Stimulated activated CD4-positive, alpha-beta T cell treated with anti-CD3 and anti-CD28 coated beads, Interleukin-12 subunit alpha, Interleukin-12 subunit beta, amount 100 ng/mL, for 4 hours (primary cell): ENCODE measurements around the gene DCD.
"Not testable (repeated sequence)": the region's sequence is repeated elsewhere in the genome, so short reads cannot be mapped to it uniquely, and the experiment has no call there.

ENCODE experiments used
- DNase-seq: peaks from one replicate; pipeline ENCODE4 v3.0.0-alpha.2; 2020

Gene DCD

DNA sequence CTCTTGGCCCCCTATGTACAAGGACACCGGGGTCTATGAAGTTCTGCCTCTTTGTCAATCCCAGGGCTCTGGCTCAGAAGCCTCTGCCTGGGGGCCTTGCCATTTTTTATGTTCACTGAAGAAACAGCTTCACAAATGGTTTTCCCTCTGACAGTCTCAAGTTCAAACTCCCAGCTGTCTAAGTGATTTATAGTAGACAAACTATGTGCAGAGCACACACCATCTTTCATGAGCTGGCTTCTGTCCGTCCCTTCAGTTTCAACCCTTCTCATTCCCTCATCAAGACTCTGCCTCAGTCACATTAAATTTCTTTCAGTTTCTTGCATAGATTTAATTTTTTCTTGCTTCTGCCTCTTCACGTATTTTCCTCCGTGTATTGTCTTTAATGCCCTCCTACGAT, 2.7 kb upstream of the DCD start:
- DNase-seq: no peak

DNA sequence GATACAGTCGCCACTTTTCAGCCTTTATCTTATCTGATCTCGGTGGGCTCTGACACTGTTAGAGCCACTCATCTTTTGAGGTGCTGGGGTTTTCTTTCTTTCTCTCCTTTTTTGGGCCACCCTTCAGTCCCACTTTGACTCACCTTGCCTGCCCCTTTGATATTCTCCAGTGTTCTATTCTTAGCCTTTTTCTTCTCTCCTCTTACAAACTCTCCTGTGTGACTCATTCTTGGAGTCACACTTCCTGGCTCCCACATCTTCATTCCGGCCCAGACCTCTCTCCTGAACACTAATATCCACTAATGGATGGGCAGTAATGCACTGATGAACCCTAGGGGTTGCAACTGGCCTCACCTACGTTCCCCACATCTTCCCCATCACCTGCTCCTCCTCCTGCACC, 2.2 kb upstream of the DCD start:
- DNase-seq: no peak

DNA sequence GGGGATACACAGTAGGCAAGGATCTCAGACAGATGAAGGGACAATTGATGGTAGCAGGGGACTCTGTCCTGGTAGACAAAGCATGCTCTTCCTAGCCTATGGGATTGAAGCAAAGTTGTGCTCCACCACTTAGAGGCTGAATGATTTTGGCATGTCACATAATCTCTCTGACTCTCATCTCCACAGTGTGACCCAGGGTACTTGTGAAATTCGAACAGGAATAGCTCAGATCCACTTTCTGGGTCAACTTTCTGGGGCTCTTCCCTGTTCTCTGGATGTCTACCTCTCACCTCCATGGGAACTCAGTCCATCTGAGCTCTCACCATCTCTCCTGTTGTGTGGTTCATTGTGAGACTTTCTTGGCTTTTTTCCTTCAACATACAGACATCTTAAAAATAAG, 1.7 kb upstream of the DCD start:
- DNase-seq: no peak

DNA sequence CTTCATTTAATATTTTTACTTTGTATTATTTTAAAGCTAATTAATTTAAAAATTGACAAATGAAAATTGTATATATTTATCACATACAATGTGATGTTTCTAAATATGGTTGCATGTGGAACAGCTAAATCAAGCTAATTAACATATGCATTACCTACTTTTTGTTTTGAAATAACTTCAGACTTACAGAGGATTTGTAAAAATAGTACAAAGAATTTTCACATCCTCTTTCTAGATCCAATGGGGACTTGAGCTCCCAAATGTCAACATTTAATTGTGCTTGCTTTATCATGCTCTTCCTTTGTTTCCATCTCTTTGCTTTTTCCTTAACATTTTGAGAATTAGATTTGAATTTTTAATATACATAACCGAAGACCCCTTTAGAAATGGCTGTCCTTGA, 6.6 kb downstream of the DCD start:
- DNase-seq: no peak

DNA sequence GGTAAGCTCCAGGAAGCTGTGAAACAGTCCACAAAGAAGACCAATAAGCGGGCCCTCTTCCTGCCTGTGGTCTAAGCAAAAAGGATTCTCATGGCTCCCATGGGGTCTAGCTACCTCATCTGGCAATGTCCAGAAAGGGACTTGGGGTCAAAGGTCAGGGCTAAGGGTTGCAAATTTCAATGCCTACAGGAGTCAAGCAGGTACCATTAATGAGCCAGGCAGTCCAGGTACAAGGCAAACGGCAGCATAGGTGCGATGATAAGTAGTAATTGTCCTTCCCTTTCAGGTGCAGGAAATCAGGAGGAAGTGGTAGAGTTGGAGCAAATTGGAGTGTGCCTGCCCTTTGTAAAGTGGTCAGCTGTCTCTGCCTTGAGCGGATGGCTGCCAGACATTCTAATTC, 7.1 kb downstream of the DCD start:
- no peak for DNase-seq

DNA sequence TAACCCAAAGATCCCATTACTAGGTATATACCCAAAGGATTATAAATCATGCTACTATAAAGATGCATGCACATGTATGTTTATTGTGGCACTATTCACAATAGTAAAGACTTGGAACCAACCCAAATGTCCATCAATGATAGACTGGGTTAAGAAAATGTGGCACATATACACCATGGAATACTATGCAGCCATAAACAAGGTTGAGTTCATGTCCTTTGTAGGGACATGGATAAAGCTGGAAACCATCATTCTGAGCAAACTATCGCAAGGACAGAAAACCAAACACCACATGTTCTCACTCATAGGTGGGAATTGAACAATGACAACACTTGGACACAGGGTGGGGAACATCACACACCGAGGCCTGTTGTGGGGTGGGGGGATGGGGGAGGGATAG, 9.1 kb downstream of the DCD start:
- not testable (repeated sequence) for DNase-seq

DNA sequence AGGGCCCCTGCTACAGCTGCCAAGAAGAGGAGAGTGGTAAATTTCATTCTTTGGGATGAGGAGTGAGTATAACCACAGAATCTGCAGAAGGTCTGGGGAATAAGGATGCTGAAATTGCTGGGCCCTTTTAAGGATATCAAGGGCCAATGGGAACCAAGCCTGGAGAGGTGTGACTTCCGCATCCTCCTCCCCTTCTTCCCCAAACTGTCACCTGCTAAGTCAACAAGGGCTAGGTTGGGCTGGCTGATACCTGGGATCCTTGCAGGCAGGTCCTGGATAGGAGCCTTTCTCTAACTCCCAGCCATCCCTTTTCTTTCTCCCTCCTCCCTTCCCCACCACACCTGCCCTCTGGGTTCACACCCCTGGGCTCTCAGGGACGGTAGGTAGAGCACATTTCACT, 13.4 kb downstream of the DCD start, which contains the start of gene LACRT:
Gene LACRT, minus strand, starts transcription at position 101 of the 400 bp plus-strand sequence. Its CDS starts 54 bp downstream, at position 47.
- no peak for DNase-seq

DNA sequence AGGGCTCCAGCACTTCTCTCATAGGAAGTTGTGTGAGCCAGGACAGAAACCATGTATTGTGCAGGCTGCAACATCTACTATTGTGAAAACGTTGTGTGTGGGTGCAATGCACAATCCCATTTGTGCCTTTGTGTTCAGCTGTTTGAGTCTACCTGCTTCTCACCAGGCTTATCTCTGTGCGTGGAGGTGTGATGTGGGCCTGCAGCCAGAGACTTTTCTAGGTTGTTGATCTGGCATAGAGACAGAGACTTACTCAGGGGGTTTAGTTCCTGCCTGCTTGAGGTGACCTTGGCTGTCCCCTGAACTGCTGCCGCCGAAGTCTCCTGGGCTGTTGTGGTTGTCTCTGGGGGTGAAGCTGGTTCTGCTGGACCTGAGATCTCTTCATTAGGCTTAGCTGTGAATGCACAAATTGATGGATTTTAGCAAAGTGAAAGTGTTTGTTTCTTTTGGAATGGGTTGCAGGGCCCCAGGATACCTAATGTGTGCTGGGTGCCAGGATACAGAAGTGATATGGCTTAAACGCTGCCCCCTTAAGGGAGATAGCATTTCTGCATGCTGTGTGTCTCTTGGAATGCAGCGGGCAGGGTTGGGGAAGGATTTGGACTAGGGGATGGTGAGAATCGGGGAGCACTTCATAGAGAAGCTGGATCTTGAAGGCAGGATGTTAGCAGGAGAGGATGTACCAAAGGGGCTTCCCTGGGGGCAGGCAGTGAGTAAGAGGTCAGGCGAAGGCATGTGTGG, 16.0 kb downstream of the DCD start:
- DNase-seq: no peak

DNA sequence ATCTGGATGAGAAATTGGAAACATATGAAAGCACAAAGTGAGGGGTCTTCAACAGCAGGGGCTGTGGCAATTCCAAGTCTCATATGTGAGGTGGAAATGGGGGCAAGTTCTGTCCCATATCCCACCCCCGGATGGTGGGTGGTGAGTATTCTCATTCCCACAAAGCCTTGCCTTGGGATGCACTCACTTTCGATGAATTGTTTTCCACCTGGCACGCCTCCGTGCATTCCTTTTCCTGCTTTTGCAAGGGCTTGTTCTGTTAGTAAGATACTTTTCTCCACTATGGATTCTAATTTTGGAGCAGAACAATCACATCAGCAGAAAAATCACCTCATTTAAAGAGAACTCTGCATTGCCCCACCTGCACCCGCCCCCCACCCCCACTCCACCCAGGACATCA, 16.6 kb downstream of the DCD start:
- DNase-seq: no peak

DNA sequence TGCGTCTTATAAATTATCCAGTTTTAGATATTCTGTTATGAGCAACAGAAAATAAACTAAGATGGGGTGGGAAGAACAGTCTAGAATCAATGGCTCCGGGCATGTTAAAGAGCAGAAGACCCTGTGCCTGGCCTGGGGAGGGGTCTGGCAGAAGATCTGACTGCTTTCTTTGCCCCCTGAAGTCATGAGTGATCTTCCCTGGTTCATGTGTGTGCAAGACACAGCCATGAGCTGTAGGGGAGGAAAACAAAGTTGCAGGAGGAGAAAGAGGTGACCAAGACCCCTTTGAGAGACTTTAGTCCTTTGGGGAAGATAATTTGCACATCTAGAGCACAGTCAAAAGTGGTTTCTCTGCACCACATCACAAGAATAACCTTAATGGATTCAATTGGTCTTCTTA, 18.2 kb downstream of the DCD start:
- no peak for DNase-seq

DNA sequence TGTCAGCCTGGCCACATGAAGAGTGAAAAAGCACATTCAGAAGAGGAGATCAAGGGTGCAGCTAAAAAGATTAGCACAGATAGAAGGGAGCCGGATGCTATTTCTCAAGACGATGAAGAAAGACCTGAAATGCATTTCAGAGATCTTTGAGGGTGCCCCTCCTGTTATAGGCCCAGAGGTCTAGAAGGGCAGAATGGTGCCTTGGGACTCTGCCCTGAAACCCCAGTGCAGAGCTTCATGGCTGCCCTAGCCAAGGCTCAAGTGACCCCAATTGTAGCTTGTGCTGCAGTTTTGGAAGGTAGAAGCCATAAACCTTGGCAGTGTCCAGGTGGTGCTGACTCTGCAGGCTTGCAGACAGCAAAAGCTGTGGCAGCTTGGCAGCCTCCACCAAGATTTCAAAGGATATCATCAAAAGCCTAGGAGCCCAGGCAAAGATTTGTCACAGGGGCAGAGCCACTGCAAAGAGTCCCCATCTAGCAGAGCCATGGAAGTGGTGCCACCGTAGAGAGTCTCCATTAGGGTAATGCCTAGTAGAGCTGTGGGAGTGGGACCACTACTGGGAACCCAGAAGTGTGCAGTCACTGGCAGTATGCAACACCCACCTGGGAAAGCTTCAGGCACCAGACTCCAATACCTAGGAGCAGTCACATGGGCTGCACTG, 19.8 kb downstream of the DCD start:
- DNase-seq: no peak

DNA sequence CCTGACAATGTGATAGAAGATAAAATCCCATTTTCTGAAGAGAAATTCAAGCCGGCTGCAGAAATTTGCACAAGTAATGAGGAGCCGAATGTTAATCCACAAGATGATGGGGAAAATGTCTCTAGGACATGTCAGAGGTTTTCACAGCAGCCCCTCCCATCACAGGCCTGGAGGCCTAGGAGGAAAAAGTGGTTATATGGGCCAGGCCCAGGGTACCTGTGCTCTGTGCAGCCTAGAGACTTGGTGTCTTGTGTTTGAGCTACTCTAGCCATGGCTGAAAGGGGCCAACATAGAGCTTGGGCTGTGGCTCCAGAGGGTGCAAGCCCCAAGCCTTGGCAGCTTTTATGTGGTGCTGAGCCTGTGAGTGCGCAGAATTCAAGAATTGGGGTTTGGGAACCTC, 20.9 kb downstream of the DCD start:
- DNase-seq: no peak

DNA sequence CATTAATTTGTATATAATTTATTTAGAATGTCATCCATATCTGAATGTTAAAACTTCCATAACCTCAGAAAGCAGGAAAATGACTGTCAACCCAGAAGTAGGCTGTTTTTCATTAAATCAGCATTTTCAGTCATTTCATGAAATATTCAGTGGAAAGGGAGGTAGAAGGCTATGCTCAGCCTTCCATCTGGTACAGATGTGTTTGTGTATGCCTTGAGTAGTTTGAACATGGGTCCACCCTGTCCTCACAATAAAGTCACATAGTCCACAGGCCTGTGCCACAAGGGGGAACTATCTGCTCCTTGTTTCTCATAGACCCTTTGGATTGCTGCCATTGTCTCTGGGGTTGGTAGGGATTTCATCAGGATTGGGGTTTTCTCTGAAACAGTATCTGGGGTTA, 22.6 kb downstream of the DCD start:
- no peak for DNase-seq

DNA sequence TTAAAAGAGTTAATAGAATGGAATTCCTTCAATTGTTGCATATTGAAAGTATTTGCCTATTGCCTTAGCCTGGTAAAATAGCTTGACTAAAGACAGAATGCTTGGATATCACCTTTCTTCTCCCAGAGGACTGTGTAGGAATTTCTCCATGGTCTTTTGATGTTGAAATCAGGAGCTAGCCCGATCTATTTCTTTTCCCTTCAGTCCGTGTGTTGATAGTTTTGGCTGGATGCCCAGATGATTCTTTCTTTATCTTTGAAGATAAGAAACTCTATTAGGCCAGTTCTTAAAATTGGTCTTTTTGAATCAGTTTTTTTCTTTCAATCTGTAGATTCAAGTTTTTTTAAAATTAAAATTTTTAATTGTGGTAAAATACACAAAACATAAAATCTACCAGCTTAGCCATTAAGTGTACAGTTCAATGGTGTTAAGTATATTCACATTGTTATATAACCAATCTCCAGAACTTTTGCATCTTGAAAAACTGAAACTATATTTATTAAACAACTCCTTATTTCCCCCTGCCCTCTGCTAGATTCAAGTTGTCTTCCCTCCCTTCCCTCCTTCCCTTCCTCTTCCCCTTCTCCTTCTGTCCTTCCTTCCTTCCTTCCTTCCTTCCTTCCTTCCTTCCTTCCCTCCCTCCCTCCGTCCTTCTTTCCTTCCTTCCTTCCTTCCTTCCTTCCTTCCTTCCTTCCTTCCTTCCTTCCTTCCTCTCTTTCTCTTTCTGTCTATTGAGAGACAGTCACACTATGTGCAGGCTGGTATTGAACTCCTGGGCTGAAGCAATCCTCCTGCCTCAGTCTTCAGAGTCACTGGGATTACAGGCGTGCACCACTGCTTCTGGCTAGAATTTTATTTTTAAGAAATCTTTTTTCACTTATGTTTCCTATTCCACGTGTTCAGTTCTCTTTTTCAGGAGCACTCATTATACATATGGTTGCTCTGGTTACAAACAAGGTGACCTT, 23.6 kb downstream of the DCD start:
- no peak for DNase-seq

DNA sequence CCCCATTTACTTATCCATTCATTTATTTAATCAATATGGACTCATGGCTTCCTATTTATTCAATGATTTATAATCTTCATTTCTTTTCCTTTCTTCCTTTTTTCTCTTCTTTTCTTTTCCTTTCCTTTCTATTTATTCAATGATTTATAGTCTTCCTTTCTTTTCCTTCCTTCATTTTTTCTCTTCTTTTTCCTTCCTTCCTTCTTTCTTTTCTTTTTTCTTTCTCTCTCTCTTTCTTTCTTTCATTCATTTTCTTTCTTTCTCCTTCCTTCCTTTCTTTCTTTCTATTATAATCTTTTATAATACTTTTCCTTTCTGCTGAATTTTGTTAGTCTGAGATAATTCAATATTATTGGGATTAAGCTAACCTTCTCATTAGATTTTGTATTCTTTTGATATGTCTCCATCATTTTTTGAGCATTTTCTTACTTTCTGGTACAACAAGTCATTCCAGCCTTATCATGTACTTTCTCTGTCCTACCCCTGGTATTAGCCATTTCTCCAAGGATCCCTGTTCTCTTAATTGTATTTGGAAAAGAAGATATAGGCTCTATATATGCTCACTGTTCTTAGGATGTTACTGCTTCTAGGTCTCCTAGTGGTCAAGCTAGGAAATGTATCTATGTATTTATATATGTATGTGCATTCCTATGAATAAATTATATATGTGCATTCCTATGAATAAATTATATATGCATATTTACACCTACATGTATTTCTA, 25.5 kb downstream of the DCD start:
- no peak for DNase-seq

DNA sequence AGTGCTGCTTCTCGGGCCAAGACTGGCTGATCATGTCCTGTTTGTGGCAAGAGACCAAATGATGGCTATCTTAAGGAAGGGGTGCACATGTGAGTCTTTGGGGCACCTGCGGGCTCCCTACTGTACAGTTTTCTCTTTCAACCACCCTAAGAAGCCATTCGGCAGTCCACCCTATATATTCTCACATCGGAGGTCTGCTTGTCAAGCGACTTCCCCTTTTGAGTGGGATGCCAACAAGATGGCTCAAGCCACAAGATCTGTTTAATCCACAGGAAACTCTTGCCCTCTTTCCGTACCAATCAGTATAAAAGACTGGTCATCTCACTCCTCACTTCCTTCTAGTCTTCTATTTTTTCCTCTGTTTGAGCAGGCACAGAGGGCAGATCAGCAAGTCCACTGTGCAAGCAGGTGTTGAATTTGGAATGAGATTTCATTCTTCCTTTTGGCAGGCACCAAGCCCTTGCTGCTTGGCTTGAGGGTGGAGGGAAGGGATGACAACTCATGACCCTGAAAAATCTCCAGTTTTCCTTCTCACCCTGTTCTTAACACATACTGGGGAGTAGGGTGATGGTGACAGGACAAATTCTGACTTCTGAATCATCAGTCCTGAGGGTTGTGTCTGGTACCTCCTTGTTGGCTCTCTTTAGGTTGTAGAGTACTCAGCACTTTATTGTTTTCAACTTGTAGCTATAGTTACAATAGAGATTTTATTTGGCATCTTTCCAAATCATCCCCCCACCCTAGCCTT, 31.1 kb downstream of the DCD start:
- no peak for DNase-seq

DNA sequence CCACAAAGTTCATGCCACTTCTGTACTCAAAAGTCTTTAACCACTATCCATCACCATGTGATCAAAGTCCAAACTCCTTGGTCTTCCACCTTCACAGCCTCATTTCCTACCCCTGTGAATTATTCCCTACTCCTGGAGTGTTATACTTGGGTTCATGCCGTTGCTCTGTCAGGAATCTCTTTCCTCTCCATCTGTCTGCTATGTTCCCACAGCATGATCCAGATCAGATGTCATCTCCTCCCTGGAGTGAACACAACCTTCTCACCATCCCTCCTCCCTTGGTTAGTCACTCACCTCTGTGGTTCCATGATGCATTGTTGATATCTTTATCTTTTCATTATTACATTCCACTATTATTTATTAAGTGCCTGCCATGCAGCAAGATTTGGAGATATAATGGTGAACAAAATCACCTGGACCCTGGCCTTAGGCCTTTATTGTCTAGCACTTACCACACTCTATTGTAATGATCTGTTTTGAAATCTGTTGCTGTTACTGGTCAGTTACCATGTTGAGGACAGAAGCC, 35.9 kb downstream of the DCD start:
- DNase-seq: no peak

DNA sequence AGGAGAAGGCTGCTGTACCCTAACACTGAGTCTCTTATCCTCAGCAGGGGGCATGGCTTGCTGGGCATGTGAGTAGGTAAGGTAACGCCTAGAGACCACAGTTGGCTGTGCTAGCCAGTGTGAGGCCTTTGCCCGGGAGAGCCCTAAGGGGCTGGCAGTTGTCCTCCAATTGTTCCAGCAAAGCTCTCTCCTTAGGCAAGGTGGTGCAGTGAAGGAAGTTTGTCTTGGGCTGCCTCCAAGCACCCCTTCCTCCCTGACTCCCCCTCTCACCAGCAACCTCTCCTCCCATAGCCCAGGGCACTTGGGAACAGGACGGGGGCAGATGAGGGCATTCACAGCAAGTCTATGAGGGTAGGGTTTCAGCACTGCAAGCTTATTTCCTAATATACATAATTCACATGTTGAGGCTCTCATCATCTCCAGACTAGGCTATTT, 36.4 kb downstream of the DCD start:
- DNase-seq: no peak

DNA sequence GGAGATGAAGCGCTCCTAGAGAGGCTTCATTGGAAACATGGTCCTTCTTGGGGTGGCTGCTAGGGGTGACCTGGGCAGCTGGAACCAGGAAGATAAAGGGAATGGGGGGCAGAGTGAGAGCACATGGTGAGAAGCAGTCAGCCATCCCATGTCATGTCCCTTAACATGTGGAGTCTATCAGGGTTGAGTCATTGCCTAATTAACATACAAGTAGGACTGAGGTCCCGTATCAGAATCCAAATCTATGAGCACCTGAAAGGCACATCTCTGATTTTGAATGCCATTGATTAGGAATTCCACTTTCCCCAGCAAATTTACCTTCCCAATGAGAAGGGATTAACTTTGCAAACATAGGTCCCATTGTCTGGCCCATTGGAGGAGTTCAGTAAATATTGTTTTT, 39.4 kb downstream of the DCD start:
- DNase-seq: no peak

DNA sequence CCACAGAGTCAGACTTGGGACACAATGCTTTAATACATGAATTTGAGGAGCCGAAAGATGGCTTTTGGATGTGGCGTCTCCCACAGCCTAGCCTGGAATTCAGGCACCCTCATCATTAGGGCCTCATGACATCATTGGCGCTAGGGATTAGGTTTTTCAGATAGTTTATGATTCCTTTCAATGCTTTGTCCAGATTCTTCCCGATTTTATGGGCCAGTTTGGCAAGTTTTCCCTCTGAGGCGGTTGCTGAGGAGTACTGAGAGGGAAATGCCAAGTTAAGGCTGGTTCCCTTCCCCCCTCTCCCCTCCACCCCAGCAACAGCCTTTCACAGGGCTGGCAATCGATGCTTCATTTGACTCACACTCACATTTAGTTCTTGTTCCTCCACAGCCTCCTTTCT, 40.0 kb downstream of the DCD start:
- DNase-seq: no peak

DNA sequence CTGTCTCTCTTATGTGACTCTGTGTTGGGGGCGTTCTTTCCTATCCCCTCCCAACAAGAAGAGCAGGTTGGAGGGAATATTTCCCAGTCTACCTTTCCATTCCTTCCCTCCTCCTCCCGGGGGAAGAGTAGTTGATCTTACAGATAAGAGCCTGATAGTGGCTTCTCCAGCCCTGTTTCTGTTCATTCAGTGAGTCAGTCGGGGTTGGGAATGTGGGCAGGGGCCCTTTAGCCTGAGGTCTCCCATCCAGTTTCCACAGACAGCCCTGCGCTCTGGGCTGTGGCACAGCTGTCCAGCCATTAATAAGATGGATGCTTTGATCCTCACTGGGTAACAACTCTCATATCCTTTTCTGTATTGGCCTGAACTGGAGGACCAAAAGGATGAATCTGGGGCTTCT, 41.6 kb downstream of the DCD start:
- DNase-seq: no peak
